GM12873 (cell line): Measurements from ENCODE around the gene MAPK6.

Experiments
- TF ChIP-seq, protein P1 (sequence below): IDR thresholded peaks from 2 replicates; pipeline ENCODE4 v1.5.1; 2012; ENCODE audit warnings: low read depth, mild to moderate bottlenecking, moderate library complexity, low read length, control low read depth; ENCODE audit not compliant: insufficient read depth; ENCODE audit errors: missing control alignments

MAPK6 gene

DNA sequence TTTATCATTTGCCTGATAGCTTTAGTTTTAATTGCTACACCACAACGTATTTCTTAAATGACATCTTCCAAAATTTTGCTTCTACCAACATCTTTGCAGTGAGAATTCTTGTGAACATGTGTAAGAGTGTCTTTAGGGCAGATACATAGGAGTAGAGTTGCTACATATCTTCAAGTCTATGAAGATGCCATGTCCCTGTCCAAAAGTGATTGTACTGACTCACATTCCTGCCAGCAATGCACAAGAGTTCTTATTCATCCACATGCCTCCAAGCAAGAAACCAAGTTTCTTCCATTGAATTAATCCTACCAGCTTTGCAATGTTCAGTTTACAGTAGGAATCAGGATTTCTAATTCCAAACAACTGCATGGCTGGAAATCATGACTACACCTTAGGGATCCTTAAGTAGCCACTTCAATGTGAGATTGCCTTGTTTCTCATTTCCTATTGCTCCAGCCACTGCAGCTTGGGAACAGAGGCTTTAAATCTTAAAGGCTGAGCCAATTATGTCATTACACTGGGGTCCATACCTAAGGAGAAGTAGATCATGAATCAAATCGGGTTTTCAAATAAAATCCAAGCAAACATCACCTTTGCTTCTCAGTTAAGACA lies 49.1 kb downstream of the MAPK6 start:
- TF ChIP-seq, protein P1, sequence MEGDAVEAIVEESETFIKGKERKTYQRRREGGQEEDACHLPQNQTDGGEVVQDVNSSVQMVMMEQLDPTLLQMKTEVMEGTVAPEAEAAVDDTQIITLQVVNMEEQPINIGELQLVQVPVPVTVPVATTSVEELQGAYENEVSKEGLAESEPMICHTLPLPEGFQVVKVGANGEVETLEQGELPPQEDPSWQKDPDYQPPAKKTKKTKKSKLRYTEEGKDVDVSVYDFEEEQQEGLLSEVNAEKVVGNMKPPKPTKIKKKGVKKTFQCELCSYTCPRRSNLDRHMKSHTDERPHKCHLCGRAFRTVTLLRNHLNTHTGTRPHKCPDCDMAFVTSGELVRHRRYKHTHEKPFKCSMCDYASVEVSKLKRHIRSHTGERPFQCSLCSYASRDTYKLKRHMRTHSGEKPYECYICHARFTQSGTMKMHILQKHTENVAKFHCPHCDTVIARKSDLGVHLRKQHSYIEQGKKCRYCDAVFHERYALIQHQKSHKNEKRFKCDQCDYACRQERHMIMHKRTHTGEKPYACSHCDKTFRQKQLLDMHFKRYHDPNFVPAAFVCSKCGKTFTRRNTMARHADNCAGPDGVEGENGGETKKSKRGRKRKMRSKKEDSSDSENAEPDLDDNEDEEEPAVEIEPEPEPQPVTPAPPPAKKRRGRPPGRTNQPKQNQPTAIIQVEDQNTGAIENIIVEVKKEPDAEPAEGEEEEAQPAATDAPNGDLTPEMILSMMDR, result no peak

DNA sequence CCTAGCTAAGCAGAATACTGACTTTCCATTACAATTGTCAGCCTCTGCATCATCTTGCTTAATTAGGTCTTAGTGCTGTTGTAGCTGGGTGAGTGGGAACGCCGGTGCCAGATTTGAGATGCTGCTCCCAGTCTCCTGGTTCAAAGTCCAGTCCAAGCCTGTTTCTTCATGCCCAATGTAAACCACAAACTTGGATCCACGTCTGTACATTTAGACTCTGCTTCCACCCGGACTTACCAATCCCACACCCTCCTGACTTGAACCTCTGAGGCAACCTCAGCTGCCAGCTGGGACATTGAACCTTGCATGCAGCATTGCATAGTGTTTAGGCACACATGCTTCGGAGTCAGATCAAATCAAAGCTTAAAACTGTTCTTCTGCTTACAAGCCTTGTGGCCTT lies 50.5 kb downstream of the MAPK6 start:
- TF ChIP-seq, protein P1, result no peak

DNA sequence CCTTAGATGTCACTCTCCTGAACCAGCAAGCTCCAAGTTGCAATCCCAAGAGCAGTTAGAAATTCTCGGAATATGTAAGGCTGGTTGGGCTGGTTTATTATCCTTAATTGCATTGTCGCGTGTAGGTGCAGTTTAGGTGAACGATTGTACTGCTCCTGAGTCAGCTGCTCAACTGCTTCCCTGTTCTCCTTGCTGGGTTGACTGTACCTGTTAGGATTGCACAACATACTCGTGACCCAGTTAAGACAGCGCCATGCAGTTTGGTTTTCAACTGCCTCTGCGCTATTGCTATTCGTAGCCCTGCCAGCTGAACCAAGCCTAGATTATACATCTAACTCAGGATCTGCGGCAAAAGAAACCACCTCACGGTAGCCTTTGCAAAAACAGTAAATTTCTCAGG lies 52.6 kb downstream of the MAPK6 start:
- TF ChIP-seq, protein P1, result no peak

DNA sequence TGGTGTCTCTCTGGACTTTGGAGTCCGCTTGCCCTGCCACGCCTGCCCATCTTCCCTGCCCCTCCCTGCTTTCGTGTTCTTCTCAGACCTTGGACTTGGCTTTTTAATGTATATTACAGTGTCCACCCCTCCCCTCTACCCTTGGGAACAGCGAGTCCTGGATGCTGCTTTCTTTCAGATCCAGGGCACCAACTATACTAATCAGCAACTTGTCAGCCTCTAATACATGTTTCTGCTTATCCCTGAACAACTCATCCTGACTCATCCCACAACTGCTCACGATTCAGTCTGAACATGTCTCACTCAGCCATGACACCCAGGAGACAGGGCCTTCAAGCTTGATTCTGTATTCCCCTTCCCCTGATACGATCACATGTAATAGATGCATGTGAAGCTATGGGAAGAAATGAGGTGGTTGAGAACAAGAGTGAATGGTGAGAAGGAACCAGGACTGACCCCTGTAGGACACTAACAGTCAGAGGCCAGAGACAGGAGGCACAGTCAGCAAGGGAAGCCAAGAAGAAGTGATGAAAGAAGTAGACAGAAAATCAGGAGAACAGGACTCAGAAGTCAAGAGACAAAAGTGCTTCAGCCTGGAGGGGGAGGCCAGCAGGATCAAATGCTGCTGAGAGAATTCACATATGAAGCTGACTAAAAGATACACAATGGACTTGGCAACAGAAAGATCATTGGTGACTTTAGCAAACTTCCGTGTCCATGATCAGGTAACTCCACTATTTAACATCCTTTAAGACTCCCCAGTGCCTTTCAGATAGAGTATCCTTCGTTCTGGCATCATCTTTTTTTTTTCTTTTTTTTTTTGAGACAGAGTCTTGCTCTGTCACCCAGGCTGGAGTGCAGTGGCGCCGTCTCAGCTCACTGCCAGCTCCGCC lies 58.1 kb downstream of the MAPK6 start:
- TF ChIP-seq, protein P1, result no peak

DNA sequence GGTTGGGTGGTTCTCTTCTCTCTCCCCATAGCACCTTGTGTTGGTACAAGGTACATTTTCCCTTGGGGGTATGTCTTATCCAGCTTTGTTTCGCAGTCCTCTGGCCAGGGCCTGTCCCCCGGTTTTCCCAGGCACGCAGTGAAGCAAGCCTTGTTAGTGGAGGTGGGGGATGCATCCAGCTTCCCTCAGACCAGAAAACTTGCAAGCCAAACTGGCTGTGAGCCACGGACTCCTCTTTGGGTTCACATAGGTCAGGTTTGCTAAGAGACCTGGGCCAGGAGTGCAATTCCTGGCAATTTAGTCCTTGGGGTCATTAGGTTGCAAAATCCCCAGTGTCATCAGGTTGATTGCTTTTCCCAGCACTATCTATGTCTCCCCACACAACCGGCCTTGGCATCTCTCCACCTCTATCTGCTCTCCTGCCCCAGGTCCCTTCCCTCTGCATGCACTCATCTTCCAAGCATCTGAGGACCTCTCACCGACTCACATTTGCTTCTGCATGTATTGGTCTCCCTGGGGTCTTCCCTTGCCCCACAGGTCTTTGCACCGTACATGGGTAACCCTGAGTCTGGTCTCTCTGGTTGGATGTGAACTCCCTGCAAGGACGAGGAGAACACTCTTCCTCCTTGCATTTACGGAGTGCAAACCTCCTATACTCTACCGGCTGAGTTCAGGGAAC lies 59.3 kb downstream of the MAPK6 start:
- TF ChIP-seq, protein P1, result no peak

DNA sequence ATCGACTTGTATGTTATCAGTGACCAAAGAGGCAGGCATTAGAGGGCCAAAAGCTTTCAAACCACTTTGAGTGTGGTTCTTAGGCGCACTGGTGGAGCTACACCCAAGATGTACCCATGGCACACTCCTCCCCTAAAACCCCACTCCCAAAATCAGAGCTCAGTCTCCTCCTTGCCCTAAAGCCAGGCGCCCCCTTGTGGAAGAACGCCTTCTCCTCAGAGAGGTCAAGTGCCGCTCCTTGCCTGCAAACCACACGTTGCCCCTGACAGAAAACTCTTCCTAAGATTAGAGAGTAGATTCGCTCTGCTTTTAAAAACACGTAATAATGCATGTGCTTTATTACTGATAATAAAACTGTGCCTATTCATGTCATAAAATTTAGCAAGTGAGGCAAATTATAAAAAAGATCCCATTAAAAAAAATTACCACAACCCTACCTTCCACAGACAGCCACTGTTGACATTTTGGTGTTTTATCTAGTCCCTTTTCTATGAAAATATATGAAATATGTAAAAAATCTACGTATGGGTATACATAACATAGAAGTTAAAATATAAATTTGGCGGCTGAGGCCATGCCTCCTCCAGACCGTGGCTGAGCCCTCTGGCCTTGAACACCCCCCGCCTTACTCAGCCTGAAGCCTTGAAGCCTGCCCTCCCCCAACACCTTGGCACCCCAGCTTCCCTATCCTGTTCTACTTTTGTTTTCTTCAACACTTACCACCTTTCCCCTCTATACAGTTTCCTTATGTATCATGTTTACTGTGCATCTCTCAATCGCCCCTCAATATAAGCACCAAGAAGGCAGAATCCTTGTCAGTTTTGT lies 60.1 kb downstream of the MAPK6 start:
- TF ChIP-seq, protein P1, result peak; percentile 95
